Activated T-cell treated with anti-CD3 and anti-CD28 coated beads for 4 hours (primary cell): Measurements from ENCODE around the gene BRPF3.

Experiments
- DNase-seq: peaks from one replicate; pipeline ENCODE4 v3.0.0-alpha.2; 2020

BRPF3 gene

GRCh38 chr6:36196113-36196879 is at the start of gene BRPF3:
Gene BRPF3 (plus strand): TSS chr6:36196744. CDS start chr6:36200323, 3,579 bp downstream.
- peak; percentile 63 for DNase-seq

DNA sequence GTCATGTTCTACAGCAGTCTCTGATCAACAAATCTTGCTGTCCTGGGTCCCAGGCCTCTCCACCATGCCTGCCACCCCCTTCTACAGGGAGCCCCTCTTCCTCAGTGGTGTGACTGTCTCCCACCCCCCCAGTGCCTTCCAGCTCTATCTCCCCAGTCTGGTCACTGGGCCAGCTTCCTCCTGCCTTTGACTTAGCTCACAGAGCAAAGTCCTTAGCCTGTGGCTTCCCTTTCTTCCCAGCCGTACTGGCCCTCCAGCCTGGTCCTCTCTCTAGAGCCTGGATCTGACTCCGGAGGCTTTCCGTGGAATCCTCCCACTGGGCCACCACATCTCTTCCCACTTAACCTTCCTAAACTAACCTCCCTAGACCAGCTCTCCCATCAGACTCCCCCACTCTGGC is 49.2 kb upstream of the BRPF3 start:
- DNase-seq, result no peak

DNA sequence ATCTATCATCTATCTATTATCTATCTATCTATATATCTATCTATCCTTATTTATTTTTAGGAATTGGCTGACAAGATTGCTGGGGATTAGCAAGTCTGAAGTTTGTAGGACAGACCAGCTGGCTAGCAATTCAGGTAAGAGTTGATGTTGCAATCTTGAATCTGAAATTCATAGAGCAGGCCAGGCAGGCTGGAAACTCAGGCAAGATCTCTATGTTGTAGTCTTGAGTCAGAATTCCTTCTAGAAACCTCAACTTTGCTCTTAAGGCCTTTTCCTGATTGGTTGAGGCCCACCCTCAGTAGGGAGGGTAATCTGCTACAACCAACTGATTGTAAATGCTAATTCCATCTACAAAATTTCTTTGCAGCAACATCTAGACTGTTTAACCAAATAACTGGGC is 47.1 kb upstream of the BRPF3 start:
- DNase-seq, result no peak

DNA sequence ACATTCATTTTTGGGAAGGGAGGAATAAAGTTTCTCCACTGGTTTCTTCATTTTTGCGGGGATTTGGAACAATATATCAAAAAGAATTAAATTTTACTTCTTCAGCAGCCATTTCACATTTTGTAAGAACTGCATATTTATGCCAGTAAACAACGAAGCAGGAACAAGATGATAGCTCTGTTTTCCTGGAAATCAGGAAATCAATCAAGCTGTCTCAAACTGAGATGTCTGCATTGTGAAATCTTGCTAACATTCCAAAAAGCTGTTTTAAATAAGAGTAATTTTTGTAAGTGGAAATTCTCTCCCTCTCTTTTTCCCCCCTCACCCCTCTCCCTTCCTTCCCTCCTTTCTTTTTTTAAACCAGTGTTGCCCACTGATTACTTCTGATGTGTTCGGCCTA is 46.3 kb upstream of the BRPF3 start:
- DNase-seq, result no peak

DNA sequence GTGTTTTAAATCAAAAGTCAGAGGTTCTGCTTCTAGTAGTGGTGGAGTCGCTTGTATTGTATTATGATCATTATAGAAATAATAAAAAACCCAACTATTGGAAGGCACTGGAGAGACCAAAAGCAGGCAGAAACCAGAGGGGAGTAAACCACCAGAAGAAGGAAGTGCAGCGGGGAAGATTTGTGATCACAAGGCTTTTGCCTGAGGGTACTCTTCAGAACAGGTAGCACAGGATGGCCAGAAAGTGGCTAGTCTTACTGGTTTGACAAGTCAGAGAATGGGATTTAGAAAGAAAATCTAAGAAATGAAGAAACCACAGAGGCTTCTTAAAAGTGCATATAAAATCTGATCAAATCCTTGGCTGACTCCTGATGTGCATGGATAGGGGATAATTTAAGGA is 42.3 kb upstream of the BRPF3 start:
- DNase-seq, result no peak

- DNase-seq, result no peak
Observed at GRCh38 chr6:36155662-36156061, 40.9 kb upstream of the BRPF3 start.

- DNase-seq, result no peak
Observed at GRCh38 chr6:36160147-36160760, 36.3 kb upstream of the BRPF3 start.

DNA sequence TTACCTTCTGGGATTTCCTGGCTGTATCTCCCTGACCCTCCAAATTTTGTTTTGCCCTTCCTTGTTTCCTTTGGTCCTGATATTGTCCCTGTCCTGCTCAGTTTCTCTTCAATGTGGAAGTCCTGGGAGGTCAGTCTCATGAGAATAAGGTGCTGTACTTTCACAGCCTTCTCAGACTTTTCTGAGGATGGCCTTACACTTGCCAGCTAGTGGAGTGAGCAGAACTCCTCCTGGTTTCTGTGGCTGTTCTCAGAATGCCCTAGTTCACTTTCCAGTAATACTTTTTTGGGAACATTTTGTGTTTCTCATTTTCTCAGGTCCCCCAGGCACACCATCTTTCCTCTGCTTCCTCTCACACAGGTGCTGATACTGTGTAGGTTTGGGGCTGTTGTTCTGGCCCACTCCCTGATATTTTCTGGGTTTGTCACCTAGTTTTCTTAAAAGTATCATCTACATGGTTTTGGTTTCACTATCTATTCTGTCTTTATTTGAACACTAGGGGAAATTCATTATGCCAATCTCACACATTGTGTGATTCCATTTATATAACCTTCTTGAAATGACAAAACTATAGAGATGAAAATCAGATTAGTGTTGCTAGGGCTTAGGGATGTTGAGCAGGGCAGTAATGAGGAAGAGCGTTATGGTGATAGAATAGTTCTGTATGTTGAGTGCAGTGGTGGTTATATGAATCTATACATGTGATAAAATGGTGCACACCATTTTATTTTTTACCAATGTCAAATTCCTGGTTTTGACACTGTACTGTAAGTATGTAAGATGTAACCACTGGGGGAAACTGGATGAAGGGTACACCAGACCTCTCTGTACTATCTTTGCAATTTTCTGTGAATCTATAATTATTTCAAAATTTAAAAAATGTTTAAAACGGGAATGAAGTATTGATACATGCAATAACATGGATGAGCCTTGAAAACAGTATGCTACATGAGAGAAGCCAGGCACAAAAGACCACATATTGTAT is 27.2 kb upstream of the BRPF3 start:
- no peak for DNase-seq

DNA sequence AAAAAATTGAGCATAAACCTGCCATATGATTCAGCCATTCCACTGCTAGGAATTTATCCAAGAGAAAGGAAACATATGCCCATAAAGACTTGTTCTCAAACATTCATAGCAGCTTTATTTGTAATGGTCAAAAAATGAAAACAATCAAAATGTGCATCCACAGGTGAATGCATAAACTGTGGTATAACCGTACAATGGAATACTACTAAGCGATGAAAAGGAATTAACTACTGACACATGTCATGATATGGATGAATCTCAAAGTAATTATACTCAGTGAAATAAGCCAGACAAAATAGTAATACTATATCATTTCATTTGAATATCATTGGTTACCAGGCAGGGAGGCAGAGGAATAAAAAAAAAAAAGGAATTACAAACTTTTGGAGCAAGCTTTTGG is 25.8 kb upstream of the BRPF3 start:
- no peak for DNase-seq

GRCh38 chr6:36171573-36171972 is 25.0 kb upstream of the BRPF3 start:
- no peak for DNase-seq

DNA sequence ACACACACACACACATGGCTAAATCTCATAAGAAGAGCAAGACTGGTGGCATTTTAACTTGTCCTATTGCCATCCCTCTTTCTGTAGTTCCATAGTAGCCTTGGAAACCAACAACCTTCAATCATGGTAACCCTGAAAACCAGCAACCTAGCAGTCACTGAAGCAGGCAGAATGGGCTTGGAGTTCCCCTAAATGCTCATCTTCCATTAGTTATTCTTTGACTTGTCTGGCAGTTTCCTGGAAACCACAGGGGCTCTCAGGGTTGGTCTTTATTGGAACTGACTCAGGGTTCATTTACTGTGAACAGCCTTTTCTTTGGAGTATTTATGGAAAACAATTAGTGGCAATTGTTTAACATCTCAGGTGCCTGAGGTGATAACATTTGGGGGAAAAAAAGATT is 19.4 kb upstream of the BRPF3 start:
- no peak for DNase-seq

GRCh38 chr6:36178544-36178943 is 18.0 kb upstream of the BRPF3 start:
- no peak for DNase-seq

DNA sequence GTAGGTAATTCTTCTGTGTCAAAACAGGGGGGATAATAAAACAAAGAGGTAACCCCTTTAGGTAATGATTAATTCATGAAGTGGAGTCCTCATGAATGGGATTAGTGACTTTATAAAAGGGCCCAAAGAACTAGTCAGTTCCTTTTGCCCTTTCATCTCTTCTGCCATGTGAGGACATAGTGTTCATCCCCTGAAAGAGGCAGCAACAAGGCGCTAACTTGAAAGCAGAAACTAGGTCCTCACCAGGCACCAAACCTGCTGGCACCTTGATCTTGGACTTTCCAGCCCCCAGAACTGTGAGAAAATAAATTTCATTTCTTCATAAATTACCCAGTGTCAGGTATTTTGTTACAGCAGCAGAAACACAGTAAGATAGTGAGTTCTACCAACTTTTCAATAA is 16.4 kb upstream of the BRPF3 start:
- DNase-seq, result no peak

DNA sequence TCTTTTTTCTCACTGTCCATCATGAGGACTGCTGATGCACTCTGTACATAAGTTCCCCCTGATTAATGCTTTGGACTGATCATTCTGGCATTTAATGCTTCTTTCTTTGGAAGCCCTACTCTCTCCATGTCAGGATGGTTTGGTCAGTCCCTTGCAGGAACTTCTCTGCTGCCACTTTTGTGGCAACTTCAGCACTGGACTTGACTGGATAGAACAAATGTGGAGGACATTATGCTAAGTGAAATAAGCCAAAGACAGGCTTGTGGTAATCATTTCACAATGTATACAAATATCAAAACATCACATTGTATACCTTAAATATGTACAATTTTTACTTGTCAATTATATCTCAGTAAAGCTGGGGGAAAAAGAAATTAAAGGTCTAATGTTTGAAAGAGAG is 12.2 kb upstream of the BRPF3 start:
- no peak for DNase-seq

- no peak for DNase-seq
Observed at GRCh38 chr6:36186199-36186598, 10.3 kb upstream of the BRPF3 start.

GRCh38 chr6:36187446-36187845 is 9.1 kb upstream of the BRPF3 start:
- DNase-seq, result no peak

- peak; percentile 21 for DNase-seq
Observed at GRCh38 chr6:36195471-36196112, 952 bp upstream of the BRPF3 start.

GRCh38 chr6:36196880-36197548 is 470 bp downstream of the BRPF3 start:
- DNase-seq, result peak; percentile 99

DNA sequence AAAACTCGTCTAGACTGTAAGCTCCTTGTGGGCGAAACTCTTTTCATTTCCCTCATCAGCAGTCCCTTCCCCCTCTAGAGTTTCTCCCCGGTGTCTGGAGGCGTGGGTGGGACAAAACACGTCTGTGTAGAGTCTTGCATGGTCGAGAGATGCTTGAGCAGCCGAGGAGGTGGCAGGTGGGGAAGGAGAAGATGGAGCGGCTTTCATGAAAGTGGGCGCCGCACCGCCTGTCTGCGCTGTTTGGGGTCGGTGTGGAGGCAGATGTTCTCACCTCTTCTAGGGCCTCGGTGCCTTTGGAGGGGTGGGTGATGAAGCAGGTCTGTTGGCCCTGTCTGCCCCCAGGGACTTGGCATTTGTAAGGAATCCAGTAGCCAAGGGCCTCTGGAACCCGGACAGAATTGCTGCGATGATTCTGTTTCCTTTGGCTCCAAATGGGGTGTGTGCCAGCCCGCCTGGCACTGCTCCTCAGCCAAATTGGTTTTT is 1.2 kb downstream of the BRPF3 start:
- no peak for DNase-seq

DNA sequence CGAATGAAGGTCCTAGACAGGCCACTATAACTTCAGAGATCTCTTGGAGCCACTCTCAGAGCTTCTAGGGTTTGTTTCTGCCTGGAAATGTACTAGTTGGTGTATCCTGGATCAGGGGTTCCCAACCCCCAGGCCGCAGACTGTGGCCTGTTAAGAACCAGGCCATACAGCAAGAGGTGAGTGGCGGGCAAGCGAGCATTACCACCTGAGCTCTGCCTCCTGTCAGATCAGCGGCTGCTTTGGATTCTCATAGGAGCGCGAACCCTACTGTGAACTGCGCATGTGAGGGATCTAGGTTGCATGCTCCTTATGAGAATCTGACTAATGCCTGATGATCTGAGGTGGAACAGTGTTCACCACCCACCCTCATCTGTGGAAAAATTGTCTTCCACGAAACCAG is 2.4 kb downstream of the BRPF3 start:
- DNase-seq, result no peak

DNA sequence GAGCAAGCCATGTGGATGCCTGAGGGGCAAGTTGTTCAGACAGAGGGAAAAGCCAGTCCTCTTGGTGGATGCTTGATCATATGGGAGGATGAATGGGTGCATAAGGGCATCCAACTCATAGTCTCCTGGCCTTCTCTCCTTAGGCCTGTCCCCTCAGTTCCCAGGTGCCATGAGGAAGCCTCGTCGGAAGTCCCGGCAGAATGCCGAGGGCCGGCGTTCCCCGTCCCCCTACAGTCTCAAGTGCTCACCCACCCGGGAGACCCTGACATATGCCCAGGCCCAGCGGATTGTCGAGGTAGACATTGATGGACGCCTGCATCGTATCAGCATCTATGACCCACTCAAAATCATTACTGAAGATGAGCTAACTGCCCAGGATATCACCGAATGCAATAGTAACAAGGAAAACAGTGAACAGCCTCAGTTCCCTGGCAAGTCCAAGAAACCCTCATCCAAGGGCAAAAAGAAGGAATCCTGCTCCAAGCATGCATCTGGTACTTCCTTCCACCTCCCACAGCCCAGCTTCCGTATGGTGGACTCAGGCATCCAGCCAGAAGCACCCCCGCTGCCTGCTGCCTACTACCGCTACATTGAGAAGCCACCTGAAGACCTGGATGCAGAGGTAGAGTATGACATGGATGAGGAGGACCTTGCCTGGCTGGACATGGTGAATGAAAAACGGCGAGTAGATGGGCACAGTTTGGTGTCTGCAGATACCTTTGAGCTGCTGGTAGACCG is 3.8 kb downstream of the BRPF3 start:
- no peak for DNase-seq
